Brain microvascular endothelial cell (primary cell): ENCODE results near the gene HERC4.

ENCODE experiments used
- DNase-seq: peaks from one replicate; pipeline ENCODE4 v3.0.0-alpha.2; 2020
- H3K27ac ChIP-seq: fragments of 250-450 bp; sonication (Bioruptor Pico); 2 replicates; pipeline ENCODE4 v1.5.1; 2020; ENCODE audit warnings: mild to moderate bottlenecking, moderate library complexity
- H3K27me3 ChIP-seq: fragments of 250-450 bp; sonication (Bioruptor Pico); replicated peaks from 2 replicates; pipeline ENCODE4 v1.5.1; 2020; ENCODE audit warnings: mild to moderate bottlenecking
- H3K36me3 ChIP-seq: fragments of 250-450 bp; sonication (Bioruptor Pico); replicated peaks from 2 replicates; pipeline ENCODE4 v1.5.1; 2020; ENCODE audit warnings: mild to moderate bottlenecking
- H3K4me3 ChIP-seq: 2 replicates; pipeline ENCODE4 v1.5.1; 2011; ENCODE audit warnings: low read depth, mild to moderate bottlenecking, control low read depth, low read length, moderate library complexity
- CTCF ChIP-seq: IDR thresholded peaks from 2 replicates; pipeline ENCODE4 v1.5.1; 2011; ENCODE audit warnings: low read depth, mild to moderate bottlenecking, moderate library complexity, low read length, control low read depth, inconsistent platforms; ENCODE audit errors: missing control alignments
- in situ Hi-C: cut with HindIII; loops from 2 replicates; pipeline ENCODE4 v1.10.0; 2017; ENCODE audit warnings: low sequenced_read_pairs, low pct_ligation_motif_present

HERC4 gene

GRCh38 chr10:68074775-68075549 lies at the start of gene HERC4:
Gene HERC4, minus strand, starts transcription at chr10:68075283. Its CDS starts 2,175 bp downstream, at chr10:68073108.
- peak within 1 kb of the TSS; percentile 99 for H3K4me3 ChIP-seq
- in situ Hi-C loops, result no loop called here
- H3K36me3 ChIP-seq, result peaks cover 3% of the 10 kb centered on the region
- no peak for TF ChIP-seq CTCF
- H3K27me3 ChIP-seq, result no peaks in the 10 kb centered on the region
- H3K27ac ChIP-seq, result peak within 1 kb of the TSS; percentile 96
- DNase-seq, result peak; percentile 92

- no peak overlapping the region for H3K4me3 ChIP-seq
- no peak for DNase-seq
- H3K36me3 ChIP-seq, result no peaks in the 10 kb centered on the region
- H3K27me3 ChIP-seq, result no peaks in the 10 kb centered on the region
- TF ChIP-seq CTCF, result no peak
- in situ Hi-C loops, result no loop called here
- H3K27ac ChIP-seq, result no peak overlapping the region
Measured at GRCh38 chr10:68124718-68125117, 49.6 kb upstream of the HERC4 start.

- Histone ChIP-seq H3K4me3 (no peak overlapping the region), H3K36me3 (no peaks in the 10 kb centered on the region), H3K27ac (no peak overlapping the region), H3K27me3 (no peaks in the 10 kb centered on the region)
- no peak for DNase-seq
- no peak for TF ChIP-seq CTCF
- in situ Hi-C loops, result no loop called here
Measured at GRCh38 chr10:68121852-68122251, 46.8 kb upstream of the HERC4 start.

- H3K27ac ChIP-seq, result no peak overlapping the region
- TF ChIP-seq CTCF, result no peak
- no peaks in the 10 kb centered on the region for H3K27me3 ChIP-seq
- H3K36me3 ChIP-seq, result no peaks in the 10 kb centered on the region
- DNase-seq, result no peak
- H3K4me3 ChIP-seq, result no peak overlapping the region
- in situ Hi-C loops, result no loop called here
Measured at GRCh38 chr10:68121020-68121743, 46.1 kb upstream of the HERC4 start.

GRCh38 chr10:68118657-68119056 lies 43.6 kb upstream of the HERC4 start:
- H3K27me3 ChIP-seq, result no peaks in the 10 kb centered on the region
- H3K4me3 ChIP-seq, result no peak overlapping the region
- in situ Hi-C loops, result no loop called here
- no peaks in the 10 kb centered on the region for H3K36me3 ChIP-seq
- no peak for DNase-seq
- H3K27ac ChIP-seq, result no peak overlapping the region
- TF ChIP-seq CTCF, result no peak

- no peaks in the 10 kb centered on the region for H3K36me3 ChIP-seq
Measured at GRCh38 chr10:68112837-68113236, 37.8 kb upstream of the HERC4 start.

More at GRCh38 chr10:68112837-68113236, 37.8 kb upstream of the HERC4 start:
- no peak for DNase-seq
- no peak overlapping the region for H3K4me3 ChIP-seq
- in situ Hi-C loops, result no loop called here
- no peak for TF ChIP-seq CTCF
- no peaks in the 10 kb centered on the region for H3K27me3 ChIP-seq
- H3K27ac ChIP-seq, result no peak overlapping the region
